Mucosa of gallbladder (tissue), 1 donor: Measurements from ENCODE around the gene SOCS3. TPM values are rescaled to one million over a fixed set of nuclear protein-coding genes. Genes with fewer than 3 reads are reported as not detected.

ENCODE experiments used
- DNase-seq: peaks from one replicate; pipeline ENCODE4 v3.0.0-alpha.2; 2020; ENCODE audit warnings: low spot score
- total RNA-seq: library from RNA; stranded (reverse); gene quantifications from one replicate; pipeline ENCODE4 v1.2.1, GENCODE V29; 2021
- donor health status: DM: no; HTN: no; CAD: no.

The SOCS3 gene
- total RNA-seq, 1 donor from 2014 or later = 11.9 TPM

GRCh38 chr17:78390241-78391050 is 30.6 kb upstream of the SOCS3 start:
- DNase-seq = no peak

GRCh38 chr17:78387977-78388941 is 28.4 kb upstream of the SOCS3 start:
- DNase-seq = no peak

- DNase-seq = no peak
Measured at GRCh38 chr17:78384479-78385175, 24.8 kb upstream of the SOCS3 start.

GRCh38 chr17:78383725-78384471 is 24.0 kb upstream of the SOCS3 start:
- DNase-seq = peak; percentile 63

- no peak for DNase-seq
Measured at GRCh38 chr17:78381601-78382232, 21.8 kb upstream of the SOCS3 start.

- no peak for DNase-seq
Measured at GRCh38 chr17:78380370-78380769, 20.5 kb upstream of the SOCS3 start.

- no peak for DNase-seq
Measured at GRCh38 chr17:78379131-78379491, 19.2 kb upstream of the SOCS3 start.

- DNase-seq = peak; percentile 79
Measured at GRCh38 chr17:78378225-78379130, 18.6 kb upstream of the SOCS3 start, which contains the start of gene PGS1. PGS1 (plus strand) TSS chr17:78378649; CDS start chr17:78378666, 17 bp downstream.

GRCh38 chr17:78377858-78378224 is 18.0 kb upstream of the SOCS3 start:
- no peak for DNase-seq

GRCh38 chr17:78376161-78376560 is 16.3 kb upstream of the SOCS3 start:
- DNase-seq = no peak

- DNase-seq = no peak
Measured at GRCh38 chr17:78375401-78376151, 15.7 kb upstream of the SOCS3 start.

GRCh38 chr17:78374631-78375274 is 14.9 kb upstream of the SOCS3 start:
- no peak for DNase-seq

GRCh38 chr17:78374189-78374588 is 14.3 kb upstream of the SOCS3 start:
- no peak for DNase-seq

- DNase-seq = no peak
Measured at GRCh38 chr17:78372841-78373240, 13.0 kb upstream of the SOCS3 start.

GRCh38 chr17:78371056-78371455 is 11.2 kb upstream of the SOCS3 start:
- DNase-seq = no peak

GRCh38 chr17:78369791-78370381 is 10.0 kb upstream of the SOCS3 start:
- no peak for DNase-seq

GRCh38 chr17:78368854-78369495 is 9.1 kb upstream of the SOCS3 start:
- DNase-seq = no peak

- DNase-seq = no peak
Measured at GRCh38 chr17:78368348-78368747, 8.5 kb upstream of the SOCS3 start.
